Inferior parietal cortex (tissue), 1 donor: ENCODE data around the gene FHL2.
"Not testable (repeated sequence)": the region's sequence is repeated elsewhere in the genome, so short reads cannot be mapped to it uniquely, and the experiment has no call there.

ENCODE experiments used
- DNase-seq: peaks from one replicate; pipeline ENCODE4 v3.0.0-alpha.2; 2016; ENCODE audit errors: extremely low spot score

FHL2 gene

GRCh38 chr2:105398336-105399206, at the start of gene FHL2:
FHL2 (minus strand) TSS chr2:105399051; CDS start chr2:105386516, 12,535 bp downstream.
- no peak for DNase-seq

- no peak for DNase-seq
These were observed 48.6 kb upstream of the FHL2 start for GRCh38 chr2:105447476-105447875.

GRCh38 chr2:105446501-105446900, 47.6 kb upstream of the FHL2 start:
- no peak for DNase-seq

GRCh38 chr2:105445976-105446375, 47.1 kb upstream of the FHL2 start:
- DNase-seq: no peak

- DNase-seq: no peak
These were observed 46.6 kb upstream of the FHL2 start for GRCh38 chr2:105445498-105445897.

- DNase-seq: no peak
These were observed 45.1 kb upstream of the FHL2 start for GRCh38 chr2:105443617-105444598.

- DNase-seq: no peak
These were observed 43.9 kb upstream of the FHL2 start for GRCh38 chr2:105442721-105443120.

- DNase-seq: no peak
These were observed 43.2 kb upstream of the FHL2 start for GRCh38 chr2:105442056-105442455.

GRCh38 chr2:105439141-105439540, 40.3 kb upstream of the FHL2 start:
- peak; percentile 9 for DNase-seq

GRCh38 chr2:105438104-105438929, 39.5 kb upstream of the FHL2 start:
- DNase-seq: no peak

- no peak for DNase-seq
These were observed 38.9 kb upstream of the FHL2 start for GRCh38 chr2:105437708-105438103.

GRCh38 chr2:105432749-105433148, 33.9 kb upstream of the FHL2 start:
- DNase-seq: no peak

- peak; percentile 30 for DNase-seq
These were observed 33.2 kb upstream of the FHL2 start for GRCh38 chr2:105432044-105432399.

GRCh38 chr2:105431367-105432043, 32.7 kb upstream of the FHL2 start:
- no peak for DNase-seq

- no peak for DNase-seq
These were observed 29.7 kb upstream of the FHL2 start for GRCh38 chr2:105428387-105429018.

GRCh38 chr2:105427485-105427884, 28.6 kb upstream of the FHL2 start:
- no peak for DNase-seq

GRCh38 chr2:105426626-105427292, 27.9 kb upstream of the FHL2 start:
- DNase-seq: peak; percentile 51

- DNase-seq: peak; percentile 23
These were observed 27.2 kb upstream of the FHL2 start for GRCh38 chr2:105425936-105426625.

- DNase-seq: not testable (repeated sequence)
These were observed 26.0 kb upstream of the FHL2 start for GRCh38 chr2:105424836-105425235.
